HG03108 (cell line): ENCODE data around the gene LINC00237.

Source experiments
- ATAC-seq: cut with Tn5 transposase; IDR thresholded peaks from one replicate; pipeline ENCODE4 v1.9.1; 2021; ENCODE audit warnings: moderate library complexity; ENCODE audit not compliant: unreplicated experiment

The LINC00237 gene

GRCh38 chr20:21049305-21049828 lies 56.8 kb downstream of the LINC00237 start:
- no peak for ATAC-seq

GRCh38 chr20:21048841-21049273 lies 57.3 kb downstream of the LINC00237 start:
- ATAC-seq: no peak

GRCh38 chr20:21047981-21048380 lies 58.2 kb downstream of the LINC00237 start:
- no peak for ATAC-seq

GRCh38 chr20:21046413-21047070 lies 59.6 kb downstream of the LINC00237 start:
- no peak for ATAC-seq
